Posterior vena cava (tissue), 2 donors: ENCODE measurements around the gene ZNF830. TPM values are rescaled to one million over a fixed set of nuclear protein-coding genes. Genes with fewer than 3 reads are reported as not detected.
A peak's percentile ranks its signal among the peaks of the same experiment; 100 is the strongest.
"Not testable (repeated sequence)": the region's sequence is repeated elsewhere in the genome, so short reads cannot be mapped to it uniquely, and the experiment has no call there.

Source experiments
- DNase-seq: peaks from one replicate; pipeline ENCODE4 v3.0.0-alpha.2; 2020; ENCODE audit warnings: low spot score
- intact Hi-C, 2 donors: fragments of 100-400 bp; cut with DNase I; formaldehyde crosslinking; loops; one replicate each; pipeline versions ENCODE4 v1.14.1 to v1.14.2; 2022 to 2023
- long read RNA-seq, 2 donors: library from polyadenylated mRNA; unstranded; transcript quantifications; one replicate each; pipeline ENCODE4 v2.0.0, GENCODE V29; 2020 to 2021
- total RNA-seq, 2 donors: library from RNA; stranded (reverse); fragmentation: NEBNext Ultra II Directional; extraction: Animal tissue kit (Norgen Biotek cat#: 25700); gene quantifications; one replicate each; pipeline ENCODE4 v1.2.1, GENCODE V29; 2021
- donor health status: DM: yes; HTN: yes; CAD: no.
- donor health status: DM: yes; HTN: yes; CAD: no.

ZNF830 gene, protein sequence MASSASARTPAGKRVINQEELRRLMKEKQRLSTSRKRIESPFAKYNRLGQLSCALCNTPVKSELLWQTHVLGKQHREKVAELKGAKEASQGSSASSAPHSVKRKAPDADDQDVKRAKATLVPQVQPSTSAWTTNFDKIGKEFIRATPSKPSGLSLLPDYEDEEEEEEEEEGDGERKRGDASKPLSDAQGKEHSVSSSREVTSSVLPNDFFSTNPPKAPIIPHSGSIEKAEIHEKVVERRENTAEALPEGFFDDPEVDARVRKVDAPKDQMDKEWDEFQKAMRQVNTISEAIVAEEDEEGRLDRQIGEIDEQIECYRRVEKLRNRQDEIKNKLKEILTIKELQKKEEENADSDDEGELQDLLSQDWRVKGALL
- 10 to 100 TPM; 10.7 to 11.1 TPM for total RNA-seq
- long read RNA-seq, donor 1: 0 reads
- long read RNA-seq, donor 2, transcript ZNF830-201 (1 exons, 2,246 nt): major isoform, 31 of 31 reads
- long read RNA-seq, donor 2, partial matches to known transcripts: 0 of 31 reads
- long read RNA-seq, donor 2, other reads (novel, unspliced or antisense): 0 of 31 reads

DNA sequence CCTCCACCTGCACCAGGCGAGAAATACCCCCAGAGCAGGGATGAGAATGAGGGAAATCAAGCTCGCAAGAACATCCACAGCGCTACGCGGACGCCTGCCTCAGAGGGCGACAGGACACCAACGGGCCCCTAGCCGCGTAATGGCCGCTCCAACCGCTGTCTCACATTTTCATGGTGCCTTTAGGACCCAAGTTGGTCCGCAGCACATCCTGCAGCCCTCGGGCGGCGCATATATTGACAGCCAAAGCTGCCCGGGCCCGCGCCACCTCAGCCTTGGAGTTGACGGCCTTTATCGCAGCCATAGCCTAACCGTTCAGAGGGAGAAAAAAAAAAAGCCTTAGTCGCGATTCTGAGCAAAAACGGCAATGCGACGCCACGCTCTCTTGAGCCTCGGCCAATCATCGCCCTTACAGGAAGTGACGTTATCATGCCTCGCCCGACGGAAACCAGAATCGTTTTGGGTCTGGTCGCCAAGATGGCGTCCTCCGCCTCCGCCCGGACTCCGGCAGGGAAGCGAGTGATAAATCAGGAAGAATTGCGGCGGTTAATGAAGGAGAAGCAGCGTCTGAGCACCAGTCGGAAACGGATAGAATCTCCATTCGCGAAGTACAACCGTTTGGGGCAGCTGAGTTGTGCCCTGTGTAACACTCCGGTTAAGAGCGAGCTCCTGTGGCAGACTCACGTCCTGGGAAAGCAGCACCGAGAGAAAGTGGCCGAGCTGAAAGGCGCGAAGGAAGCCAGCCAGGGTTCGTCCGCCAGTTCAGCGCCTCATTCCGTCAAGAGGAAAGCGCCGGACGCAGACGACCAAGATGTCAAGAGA is at the start of gene ZNF830, which contains the start of gene CCT6B:
TSS of gene ZNF830 (plus strand) at position 448 of the 819 bp plus-strand sequence. CDS start at position 475, 27 bp downstream.
TSS of gene CCT6B (minus strand) at position 368 of the 819 bp plus-strand sequence. CDS start at position 301, 67 bp downstream.
- DNase-seq: peak; percentile 97
- intact Hi-C loops: no loop called here

DNA sequence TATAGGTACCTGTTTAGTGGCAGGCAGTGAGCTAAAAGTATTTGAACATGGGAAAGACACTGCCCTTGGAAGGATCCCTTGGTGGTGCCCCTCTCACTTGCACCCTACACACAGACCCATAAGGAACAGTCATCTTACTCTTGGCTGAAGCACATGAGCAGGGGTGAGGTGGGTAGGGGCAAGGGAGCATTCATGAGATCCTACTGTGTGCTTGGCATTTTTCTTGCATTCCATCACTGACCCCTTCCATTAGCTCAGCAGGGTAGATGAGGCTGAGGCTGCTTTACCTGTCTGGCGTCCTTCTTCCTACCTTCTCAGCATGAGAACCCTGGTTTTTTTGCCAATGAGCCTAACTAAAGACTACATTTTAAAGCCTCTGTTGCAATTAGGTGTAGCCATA is 48.3 kb upstream of the ZNF830 start:
- intact Hi-C loops: no loop called here
- DNase-seq: no peak

DNA sequence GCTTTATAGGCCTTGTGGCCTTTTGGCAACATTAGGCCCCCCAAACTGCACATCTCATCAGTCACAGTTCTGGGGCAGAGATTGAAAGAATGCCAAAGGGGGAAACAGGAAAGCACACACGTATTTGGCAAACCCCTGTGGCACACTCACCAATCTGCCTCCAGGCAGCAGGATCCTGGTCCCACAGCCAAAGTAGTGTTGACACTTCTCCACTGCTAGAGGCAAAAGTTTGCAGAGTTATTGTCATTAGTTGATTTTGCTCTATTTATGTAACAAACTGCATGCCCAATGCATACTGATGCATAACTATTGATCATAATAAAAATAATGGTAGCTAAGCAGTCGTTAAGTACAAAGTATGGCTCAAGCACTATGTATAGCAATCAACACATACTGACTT is 45.2 kb upstream of the ZNF830 start:
- intact Hi-C loops: no loop called here
- DNase-seq: no peak

DNA sequence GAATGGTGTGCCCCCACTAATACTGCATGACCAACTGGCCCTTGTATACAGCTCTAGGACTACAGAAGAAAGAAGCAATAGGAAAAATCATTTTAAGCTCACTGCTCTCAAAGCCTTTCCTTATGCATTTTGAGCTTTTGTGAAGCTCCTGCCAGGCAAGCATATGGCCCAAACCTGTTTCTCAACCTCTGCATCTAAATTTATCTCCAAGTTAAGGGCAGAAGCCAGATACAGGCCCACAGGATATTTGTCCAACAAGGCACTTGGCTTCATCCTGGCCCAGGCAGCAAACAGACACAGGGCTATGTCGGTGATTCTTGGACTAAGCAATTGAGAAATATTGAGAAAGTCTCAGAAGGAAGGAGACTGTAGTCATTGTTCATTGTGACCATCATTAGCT is 44.0 kb upstream of the ZNF830 start:
- intact Hi-C loops: no loop called here

DNA sequence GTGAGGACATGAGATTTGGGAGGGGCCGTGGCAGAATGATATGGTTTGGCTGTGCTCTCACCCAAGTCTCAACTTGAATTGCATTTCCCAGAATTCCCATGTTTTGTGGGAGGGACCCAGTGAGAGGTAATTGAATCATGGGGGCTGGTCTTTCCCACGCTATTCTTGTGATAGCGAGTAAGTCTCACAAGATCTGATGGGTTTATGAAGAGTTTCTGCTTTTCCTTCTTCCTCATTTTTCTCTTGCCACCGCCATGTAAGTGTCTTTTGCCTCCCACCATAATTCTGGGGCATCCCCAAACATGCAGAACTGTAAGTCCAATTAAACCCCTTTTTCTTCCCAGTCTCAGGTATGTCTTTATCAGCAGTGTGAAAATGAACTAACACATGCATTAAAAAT is 40.7 kb upstream of the ZNF830 start:
- intact Hi-C loops: no loop called here

More for the DNA sequence above, 44.0 kb upstream of the ZNF830 start:
- DNase-seq: no peak

DNA sequence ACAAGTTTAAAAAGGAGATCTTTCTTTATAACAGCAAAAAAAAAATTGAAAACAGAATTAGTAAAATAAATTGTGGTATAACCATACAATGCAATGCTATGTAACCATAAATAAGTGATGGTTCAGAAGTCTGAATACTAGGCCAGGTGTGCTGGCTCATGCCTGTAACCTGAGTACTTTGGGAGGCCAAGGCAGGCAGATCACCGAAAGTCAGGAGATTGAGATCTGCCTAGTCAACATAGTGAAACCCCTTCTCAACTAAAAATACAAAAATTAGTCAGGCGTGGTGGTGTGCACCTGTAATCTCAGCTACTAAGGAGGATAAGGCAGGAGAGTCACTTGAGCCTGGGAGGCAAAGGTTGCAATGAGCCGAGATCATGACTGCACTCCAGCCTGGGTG is 34.7 kb upstream of the ZNF830 start:
- intact Hi-C loops: no loop called here
- no peak for DNase-seq

More for the DNA sequence above, 40.7 kb upstream of the ZNF830 start:
- DNase-seq: no peak

DNA sequence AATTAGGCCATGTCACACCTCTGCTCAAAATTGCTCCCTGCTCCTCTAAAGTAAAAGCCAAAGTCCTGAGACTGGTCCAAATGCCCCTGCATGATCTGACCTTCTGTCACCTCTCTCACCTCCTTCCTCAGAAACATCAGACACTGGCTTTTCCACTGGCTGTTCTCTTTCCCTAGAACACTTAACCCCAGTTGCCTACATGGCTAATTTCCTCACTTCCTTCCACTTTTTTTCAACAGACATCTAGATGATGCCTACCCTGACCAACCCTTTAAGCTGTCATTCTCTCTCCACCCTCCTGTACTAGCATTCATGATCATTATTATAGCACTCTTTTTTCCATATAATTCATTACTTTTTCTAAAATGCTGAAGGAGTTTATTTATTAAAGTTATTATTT is 31.1 kb upstream of the ZNF830 start:
- DNase-seq: no peak
- intact Hi-C loops: no loop called here

DNA sequence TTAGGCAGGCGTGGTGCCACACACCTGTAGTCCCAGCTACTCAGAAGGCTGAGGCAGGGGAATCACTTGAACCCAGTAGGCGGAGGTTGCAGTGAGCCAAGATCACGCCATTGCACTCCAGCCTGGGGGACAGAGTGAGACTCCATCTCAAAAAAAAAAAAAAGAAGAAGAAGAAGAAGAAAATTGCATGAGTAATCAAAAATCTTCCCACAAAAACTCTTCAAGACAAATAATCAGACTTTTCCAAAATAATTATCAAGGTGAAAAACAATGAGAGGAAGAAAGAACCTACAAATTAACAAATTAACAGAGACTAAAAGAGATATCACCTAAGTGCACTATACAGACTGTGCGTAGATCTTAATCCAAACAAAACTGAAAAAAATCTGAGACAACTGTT is 10.6 kb upstream of the ZNF830 start:
- intact Hi-C loops, DNase-seq: not testable (repeated sequence)

DNA sequence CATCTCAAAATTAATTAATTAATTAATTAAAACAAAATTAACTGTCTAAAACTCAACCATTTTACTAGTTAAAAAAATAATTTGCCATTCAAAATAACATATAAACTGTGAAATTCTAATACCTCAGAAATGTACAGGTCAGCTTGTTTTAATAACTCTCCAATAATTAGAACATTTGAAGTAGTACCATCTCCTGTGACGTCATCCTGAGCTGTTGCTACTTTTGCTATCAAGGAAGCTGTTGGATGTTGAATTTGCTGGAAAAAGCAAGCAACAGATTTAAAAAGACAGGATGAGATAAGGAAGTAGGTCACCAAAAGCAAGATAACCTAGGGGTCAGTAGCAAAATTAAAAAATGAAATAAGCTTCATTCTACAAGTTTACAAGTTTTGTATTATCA is 2.9 kb upstream of the ZNF830 start:
- intact Hi-C loops: no loop called here
- DNase-seq: no peak

DNA sequence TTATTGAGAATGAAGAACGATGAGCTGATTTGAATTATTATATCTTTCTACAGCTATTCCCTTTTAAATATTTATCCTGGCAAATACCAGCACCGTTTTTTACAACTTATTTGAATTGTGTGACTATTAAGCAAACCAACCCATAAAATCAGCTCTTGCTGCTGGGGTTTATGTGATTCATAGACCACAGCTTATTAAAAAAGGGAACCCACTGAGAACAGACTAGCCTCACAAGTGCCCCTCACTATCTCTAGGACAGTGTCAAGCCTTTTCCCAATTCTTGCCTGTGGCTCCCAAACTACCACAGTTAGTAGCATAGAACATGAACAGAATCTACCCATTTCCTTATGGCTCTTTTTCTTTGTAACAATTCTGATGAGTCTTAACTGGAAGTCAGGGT is 12.8 kb downstream of the ZNF830 start:
- intact Hi-C loops: no loop called here

DNA sequence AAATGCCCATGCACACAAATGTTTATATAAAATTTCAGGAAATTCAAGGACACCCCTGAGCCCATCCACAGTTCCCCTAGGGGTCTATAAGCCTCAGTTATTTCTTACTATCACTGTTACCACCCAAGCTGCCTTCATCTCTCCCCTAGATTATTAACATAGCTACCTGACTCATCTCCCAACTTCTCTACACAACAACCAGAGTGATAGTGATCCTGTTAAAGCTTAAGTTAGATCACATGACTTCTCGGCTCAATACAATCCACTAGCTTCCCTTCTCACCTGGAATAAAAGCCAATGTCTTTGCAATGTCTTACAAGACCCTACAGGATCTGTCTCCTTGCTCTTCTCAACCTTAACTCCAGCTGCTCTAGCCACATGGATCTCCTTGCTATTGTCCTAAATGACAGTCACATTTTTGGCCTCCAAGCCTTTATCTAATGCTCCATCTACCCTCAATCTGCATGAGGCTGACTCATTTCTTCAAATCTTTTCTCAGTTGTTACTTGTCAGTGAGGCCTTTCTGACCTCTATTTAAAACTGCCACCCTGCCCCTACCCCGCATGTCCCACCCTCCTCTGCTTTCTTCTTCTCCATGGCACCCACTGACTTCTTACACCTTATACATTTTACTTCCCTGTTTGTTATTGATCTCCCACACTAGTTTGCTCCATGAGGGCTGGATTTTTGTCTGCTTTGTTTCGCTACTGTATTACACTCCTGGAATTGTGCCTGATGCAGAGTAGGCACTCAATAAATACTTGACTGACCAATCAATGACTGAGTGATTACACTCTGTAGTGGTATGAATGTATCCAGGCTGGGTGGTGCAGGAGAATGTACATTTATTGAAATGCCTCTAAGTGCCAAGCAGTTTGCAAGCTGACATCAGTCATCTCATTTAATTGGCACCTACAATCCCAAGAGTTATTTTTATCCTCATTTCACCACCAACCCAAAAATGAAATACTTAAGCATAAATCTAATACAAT is 13.8 kb downstream of the ZNF830 start:
- no peak for DNase-seq
- intact Hi-C loops: no loop called here

More for the DNA sequence above, 12.8 kb downstream of the ZNF830 start:
- no peak for DNase-seq

DNA sequence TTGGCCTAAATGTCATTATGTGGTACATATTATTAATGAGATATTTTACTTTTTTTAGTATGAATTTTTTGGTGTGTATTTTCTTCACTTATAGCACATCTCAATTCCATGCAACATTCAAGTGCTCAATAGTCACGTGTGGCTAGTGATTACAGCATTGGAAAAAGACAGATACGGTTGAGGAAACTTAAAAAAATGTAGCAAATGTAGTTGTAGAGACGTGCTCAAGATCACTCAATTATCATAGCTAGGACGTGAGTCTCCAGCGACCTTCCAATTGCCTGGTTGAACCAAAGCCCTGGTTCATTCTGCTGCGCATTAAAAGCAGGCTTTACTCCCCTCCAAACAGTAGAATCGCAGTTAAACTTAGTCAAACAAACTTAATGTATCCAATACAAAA is 17.8 kb downstream of the ZNF830 start:
- no peak for DNase-seq
- intact Hi-C loops: no loop called here

DNA sequence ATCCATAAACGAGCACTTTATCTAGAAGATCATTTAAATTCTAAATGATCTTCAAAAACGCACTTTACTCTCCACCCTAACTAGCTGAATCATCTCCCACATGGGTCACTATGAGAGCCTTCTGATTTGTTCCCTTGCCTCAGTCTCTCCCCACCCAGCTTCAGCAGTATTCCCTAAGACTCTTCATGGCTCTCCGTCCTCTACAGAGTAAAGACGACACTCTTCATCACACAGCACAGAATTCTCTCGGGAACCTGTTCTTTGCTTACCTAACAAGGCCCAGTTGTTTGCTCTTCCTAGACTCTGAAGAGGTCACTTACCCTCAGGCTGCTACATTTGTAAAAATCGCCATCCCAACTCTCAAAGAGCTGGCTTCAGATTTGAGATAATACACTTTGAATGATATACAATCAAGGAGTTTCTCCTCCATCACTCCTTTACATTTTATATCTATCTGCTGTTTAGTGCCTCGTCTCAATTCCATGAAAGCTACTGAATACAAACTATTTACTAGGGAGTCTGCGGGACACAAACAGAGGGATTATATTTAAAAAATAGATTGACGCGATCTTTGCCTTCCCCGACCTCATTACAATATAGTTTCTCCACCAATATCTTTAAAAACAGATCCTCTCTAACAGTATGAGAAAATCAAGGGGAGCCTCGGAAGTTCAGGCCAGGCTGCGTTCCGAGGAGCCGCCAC is 18.5 kb downstream of the ZNF830 start:
- no peak for DNase-seq
- intact Hi-C loops: no loop called here

DNA sequence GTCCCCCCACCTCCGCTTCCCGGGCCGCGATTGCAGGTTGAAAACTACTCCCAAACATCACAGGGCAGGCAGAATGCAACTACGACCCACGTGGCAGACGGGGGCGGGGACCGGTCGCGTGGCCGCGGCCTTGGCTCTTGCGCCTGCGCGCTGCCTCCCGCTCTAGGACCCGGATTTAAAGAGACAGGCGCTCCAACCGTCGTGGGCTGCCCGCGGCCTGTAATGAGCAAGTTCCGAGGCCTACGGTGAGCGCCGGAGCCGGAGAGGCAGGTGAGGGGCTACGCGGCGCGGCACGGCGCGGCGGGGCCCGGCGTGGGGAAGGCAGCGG is 19.0 kb downstream of the ZNF830 start, which contains the start of gene LIG3:
TSS of gene LIG3 (plus strand) at position 160 of the 328 bp plus-strand sequence. CDS start 2,494 bp downstream, outside the sequence.
- DNase-seq: peak; percentile 98
- intact Hi-C loops: no loop called here

DNA sequence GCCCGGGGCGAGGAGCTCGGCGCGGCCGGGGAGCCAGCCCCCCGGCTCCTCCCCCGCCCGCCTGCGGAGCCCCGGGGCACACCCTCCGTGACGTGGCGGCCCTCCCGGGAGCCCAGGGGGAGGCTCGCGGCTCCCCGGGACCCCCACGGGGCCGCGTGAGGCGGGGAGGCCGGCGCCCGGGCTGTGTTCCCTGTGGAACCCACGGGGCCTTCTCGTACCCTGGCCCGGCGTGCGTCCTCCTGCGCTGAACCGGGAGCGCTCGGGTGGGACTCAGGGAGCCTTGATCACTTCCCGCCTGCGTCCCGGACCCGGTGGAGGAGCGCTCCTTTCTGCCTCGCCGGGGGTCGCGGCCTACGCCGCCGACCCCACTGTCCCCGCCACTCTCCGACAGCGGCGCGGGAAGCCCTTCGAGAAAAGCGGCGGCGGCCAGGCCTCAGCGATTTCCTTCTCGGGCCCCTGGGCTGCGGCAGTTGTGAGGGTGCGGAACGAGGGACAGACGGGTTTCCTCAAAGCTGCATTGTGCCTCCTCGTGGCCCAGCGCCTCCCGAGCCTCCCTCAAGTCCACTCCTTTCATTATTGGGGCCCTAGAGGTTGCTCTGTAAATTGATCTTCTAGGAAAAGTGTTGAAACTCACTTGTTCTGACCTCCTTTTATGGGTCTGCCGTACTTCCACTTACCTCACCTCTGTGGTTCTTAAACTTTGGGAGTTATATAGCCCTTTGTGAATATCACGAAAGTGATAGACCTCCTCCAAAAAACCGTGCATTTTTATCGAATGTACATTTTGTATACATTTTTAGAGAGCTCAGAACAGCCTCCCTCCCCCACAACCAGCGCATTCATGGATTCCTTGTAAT is 19.6 kb downstream of the ZNF830 start:
- DNase-seq: peak; percentile 93
- intact Hi-C loops: no loop called here

DNA sequence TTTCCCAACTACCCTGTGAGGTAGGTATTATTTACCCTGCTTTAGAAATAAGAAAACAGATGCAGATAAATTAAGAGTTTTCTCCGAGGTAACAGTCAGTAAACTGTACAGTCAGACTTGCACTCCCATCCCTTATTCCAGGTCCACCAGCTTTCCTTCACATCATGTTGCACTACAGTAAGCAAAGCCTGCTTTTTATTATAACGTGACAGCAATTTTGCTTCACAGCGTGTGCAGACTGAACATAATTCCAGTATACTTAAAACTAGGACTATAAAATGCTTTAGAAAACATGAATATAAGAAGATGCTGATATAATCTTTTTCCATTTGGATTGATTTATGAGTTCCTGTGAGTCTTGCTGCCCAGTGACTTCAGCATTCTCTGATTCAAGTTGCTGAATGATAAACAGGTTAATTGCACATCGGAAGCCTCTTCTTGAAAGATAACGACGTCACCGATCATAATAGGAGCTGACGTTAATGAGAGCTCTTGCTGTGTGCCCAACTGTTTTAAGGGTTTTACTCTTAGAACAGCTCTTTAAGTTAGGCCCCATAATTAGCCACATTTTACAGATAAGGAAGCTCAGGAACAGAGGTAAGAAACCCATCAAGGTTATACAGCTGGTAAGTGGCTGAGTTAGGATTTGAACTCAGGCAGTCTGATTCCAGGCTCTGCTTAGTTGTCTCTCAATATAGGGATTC is 20.4 kb downstream of the ZNF830 start:
- DNase-seq: no peak
- intact Hi-C loops: no loop called here

DNA sequence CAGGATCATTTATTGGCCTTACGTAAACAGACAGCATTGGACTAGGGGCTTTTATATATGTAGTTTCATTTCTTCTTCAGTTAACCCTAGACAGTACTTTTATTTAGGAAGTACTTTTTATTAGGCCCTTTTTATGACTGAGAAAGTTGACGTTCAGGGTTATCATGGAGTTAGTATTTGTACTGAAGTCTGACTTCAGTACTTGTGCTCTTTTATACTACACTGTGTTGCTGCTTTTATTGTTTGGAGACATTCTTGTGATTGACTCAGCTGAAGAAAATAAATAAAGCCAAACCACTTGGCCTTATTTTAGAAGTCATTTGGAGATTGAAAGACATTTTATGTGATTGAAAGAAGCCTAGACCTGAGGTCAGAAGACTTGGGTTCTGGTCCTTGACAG is 25.9 kb downstream of the ZNF830 start:
- no peak for DNase-seq
- intact Hi-C loops: loop anchor here in 1 of 2 donors (2.0 kb wide), 1 partner anchor 52 kb away; no protein-coding TSS in a partner anchor
